Measurements from ENCODE around the gene DUSP8.

GRCh38 chr11:1526785-1527184 lies 45.3 kb downstream of the DUSP8 start:
- no peak for TF ChIP-seq ZFP41 (tag by site-specific recombination; IDR thresholded peaks at IDR 0.05; ENCODE audit: borderline replicate concordance)
- TF ChIP-seq, protein P1, sequence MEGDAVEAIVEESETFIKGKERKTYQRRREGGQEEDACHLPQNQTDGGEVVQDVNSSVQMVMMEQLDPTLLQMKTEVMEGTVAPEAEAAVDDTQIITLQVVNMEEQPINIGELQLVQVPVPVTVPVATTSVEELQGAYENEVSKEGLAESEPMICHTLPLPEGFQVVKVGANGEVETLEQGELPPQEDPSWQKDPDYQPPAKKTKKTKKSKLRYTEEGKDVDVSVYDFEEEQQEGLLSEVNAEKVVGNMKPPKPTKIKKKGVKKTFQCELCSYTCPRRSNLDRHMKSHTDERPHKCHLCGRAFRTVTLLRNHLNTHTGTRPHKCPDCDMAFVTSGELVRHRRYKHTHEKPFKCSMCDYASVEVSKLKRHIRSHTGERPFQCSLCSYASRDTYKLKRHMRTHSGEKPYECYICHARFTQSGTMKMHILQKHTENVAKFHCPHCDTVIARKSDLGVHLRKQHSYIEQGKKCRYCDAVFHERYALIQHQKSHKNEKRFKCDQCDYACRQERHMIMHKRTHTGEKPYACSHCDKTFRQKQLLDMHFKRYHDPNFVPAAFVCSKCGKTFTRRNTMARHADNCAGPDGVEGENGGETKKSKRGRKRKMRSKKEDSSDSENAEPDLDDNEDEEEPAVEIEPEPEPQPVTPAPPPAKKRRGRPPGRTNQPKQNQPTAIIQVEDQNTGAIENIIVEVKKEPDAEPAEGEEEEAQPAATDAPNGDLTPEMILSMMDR (tag by site-specific recombination; IDR thresholded peaks at IDR 0.05) = no peak
- TF ChIP-seq ZNF677 (tag by site-specific recombination; IDR thresholded peaks at IDR 0.05) = no peak
